ENCODE data around the gene MTFR1L. TPM values are rescaled to one million over a fixed set of nuclear protein-coding genes. Genes with fewer than 3 reads are reported as not detected.

MTFR1L gene
- polyA plus RNA-seq, 1 donor (not counting 4 experiments of a cell fraction or from before 2014, with no cell fraction given), result 31.6 TPM

GRCh38 chr1:25854554-25854953 is 34.8 kb downstream of the MTFR1L start:
- TF ChIP-seq EZH2 (IDR thresholded peaks at IDR 0.05; ENCODE audit: low read length), result no peak
- no peak for TF ChIP-seq CTCF (optimal IDR thresholded peaks at IDR 0.05 in 1 of 3, IDR thresholded peaks at IDR 0.05 in 1 of 3, conservative IDR thresholded peaks at IDR 0.05 in 1 of 3; ENCODE audit: extremely low read depth in 1 of 3, insufficient read depth in 2 of 3, low read length in 3 of 3)
- no peak overlapping the region for H3K27ac ChIP-seq (ENCODE audit: control insufficient read depth, insufficient read depth, low read length)
- no peak overlapping the region for H3K4me2 ChIP-seq (ENCODE audit: control insufficient read depth, extremely low read depth, insufficient read depth, low read depth, low read length)
- no peak overlapping the region for H3K4me3 ChIP-seq (ENCODE audit: control insufficient read depth in 2 of 3, extremely low read depth in 1 of 3, insufficient read depth in 2 of 3, low read depth in 1 of 3, low read length in 3 of 3)
- H3K4me1 ChIP-seq (ENCODE audit: control insufficient read depth, extremely low read depth, insufficient read depth, low read length), result peaks cover 9% of the 10 kb centered on the region
- H4K20me1 ChIP-seq (ENCODE audit: control insufficient read depth, extremely low read depth, insufficient read depth, low read length), result no peaks in the 10 kb centered on the region
- H3K9ac ChIP-seq (ENCODE audit: control insufficient read depth, extremely low read depth, insufficient read depth, low read length), result no peak overlapping the region
- H2AFZ ChIP-seq (ENCODE audit: control insufficient read depth, low read length), result no peak overlapping the region
- no peaks in the 10 kb centered on the region for H3K9me1 ChIP-seq (ENCODE audit: control insufficient read depth, extremely low read depth, insufficient read depth, low read length)
- H3K27me3 ChIP-seq (ENCODE audit: control insufficient read depth, extremely low read depth, insufficient read depth, low read length), result no peaks in the 10 kb centered on the region
- dilution Hi-C loops (cut with MboI; ENCODE audit: extremely low pct_ligation_motif_present, low sequenced_read_pairs), result no loop called here
- DNase-seq (ENCODE audit: low read depth, low spot score) (no peak), FAIRE-seq (no peak)
- H3K9me3 ChIP-seq (ENCODE audit: control insufficient read depth, low read depth, low read length), result no peaks in the 10 kb centered on the region
- peaks cover 72% of the 10 kb centered on the region for H3K79me2 ChIP-seq (ENCODE audit: control insufficient read depth, insufficient read depth, low read length)
- H3K36me3 ChIP-seq (ENCODE audit: control insufficient read depth in 2 of 2, extremely low read depth in 1 of 2, insufficient read depth in 2 of 2, low read length in 2 of 2), result no peaks in the 10 kb centered on the region

GRCh38 chr1:25856856-25857255 is 37.1 kb downstream of the MTFR1L start:
- Histone ChIP-seq H3K4me2 (ENCODE audit: control insufficient read depth, extremely low read depth, insufficient read depth, low read depth, low read length) (no peak overlapping the region), H3K9me3 (ENCODE audit: control insufficient read depth, low read depth, low read length) (no peaks in the 10 kb centered on the region), H2AFZ (ENCODE audit: control insufficient read depth, low read length) (no peak overlapping the region), H3K36me3 (ENCODE audit: control insufficient read depth in 2 of 2, extremely low read depth in 1 of 2, insufficient read depth in 2 of 2, low read length in 2 of 2) (no peaks in the 10 kb centered on the region), H3K4me3 (ENCODE audit: control insufficient read depth in 2 of 3, extremely low read depth in 1 of 3, insufficient read depth in 2 of 3, low read depth in 1 of 3, low read length in 3 of 3) (no peak overlapping the region), H3K9me1 (ENCODE audit: control insufficient read depth, extremely low read depth, insufficient read depth, low read length) (no peaks in the 10 kb centered on the region), H3K27me3 (ENCODE audit: control insufficient read depth, extremely low read depth, insufficient read depth, low read length) (no peaks in the 10 kb centered on the region), H4K20me1 (ENCODE audit: control insufficient read depth, extremely low read depth, insufficient read depth, low read length) (no peaks in the 10 kb centered on the region), H3K79me2 (ENCODE audit: control insufficient read depth, insufficient read depth, low read length) (peaks cover 57% of the 10 kb centered on the region), H3K4me1 (ENCODE audit: control insufficient read depth, extremely low read depth, insufficient read depth, low read length) (peaks cover 13% of the 10 kb centered on the region), H3K9ac (ENCODE audit: control insufficient read depth, extremely low read depth, insufficient read depth, low read length) (no peak overlapping the region), H3K27ac (ENCODE audit: control insufficient read depth, insufficient read depth, low read length) (no peak overlapping the region)
- DNase-seq (ENCODE audit: low read depth, low spot score) (no peak), FAIRE-seq (no peak)
- dilution Hi-C loops (cut with MboI; ENCODE audit: extremely low pct_ligation_motif_present, low sequenced_read_pairs), result no loop called here
- TF ChIP-seq CTCF (optimal IDR thresholded peaks at IDR 0.05 in 1 of 3, IDR thresholded peaks at IDR 0.05 in 1 of 3, conservative IDR thresholded peaks at IDR 0.05 in 1 of 3; ENCODE audit: extremely low read depth in 1 of 3, insufficient read depth in 2 of 3, low read length in 3 of 3) (no peak), EZH2 (IDR thresholded peaks at IDR 0.05; ENCODE audit: low read length) (no peak)
